ENCODE data around the gene CNIH1.

CNIH1 gene

GRCh38 chr14:54475911-54476310 lies 34.7 kb upstream of the CNIH1 start:
- no peak for TF ChIP-seq SIN3A (IDR thresholded peaks at IDR 0.05; ENCODE audit: borderline replicate concordance, insufficient read depth, low read length)

GRCh38 chr14:54475187-54475899 lies 34.2 kb upstream of the CNIH1 start:
- TF ChIP-seq FOXP2 (optimal IDR thresholded peaks at IDR 0.05; ENCODE audit: borderline replicate concordance, extremely low read depth, extremely low read length, insufficient read depth) (no peak), REST (IDR thresholded peaks at IDR 0.05; ENCODE audit: insufficient read depth in 1 of 2, low read depth in 2 of 2, low read length in 2 of 2) (no peak), TAF1 (IDR thresholded peaks at IDR 0.05; ENCODE audit: borderline replicate concordance, insufficient read depth, low read length) (no peak), POLR2AphosphoS5 (IDR thresholded peaks at IDR 0.05; ENCODE audit: low read depth, low read length) (no peak), SIN3A (IDR thresholded peaks at IDR 0.05; ENCODE audit: borderline replicate concordance, insufficient read depth, low read length) (no peak)

GRCh38 chr14:54474232-54474793 lies 33.1 kb upstream of the CNIH1 start:
- no peak for TF ChIP-seq SIN3A (IDR thresholded peaks at IDR 0.05; ENCODE audit: borderline replicate concordance, insufficient read depth, low read length)
- TF ChIP-seq FOXP2 (optimal IDR thresholded peaks at IDR 0.05; ENCODE audit: borderline replicate concordance, extremely low read depth, extremely low read length, insufficient read depth): no peak
- TF ChIP-seq TAF1 (IDR thresholded peaks at IDR 0.05; ENCODE audit: borderline replicate concordance, insufficient read depth, low read length): no peak
- no peak for TF ChIP-seq REST (IDR thresholded peaks at IDR 0.05; ENCODE audit: insufficient read depth in 1 of 2, low read depth in 2 of 2, low read length in 2 of 2)
- TF ChIP-seq POLR2AphosphoS5 (IDR thresholded peaks at IDR 0.05; ENCODE audit: low read depth, low read length): no peak

- TF ChIP-seq SIN3A (IDR thresholded peaks at IDR 0.05; ENCODE audit: borderline replicate concordance, insufficient read depth, low read length) (no peak), FOXP2 (optimal IDR thresholded peaks at IDR 0.05; ENCODE audit: borderline replicate concordance, extremely low read depth, extremely low read length, insufficient read depth) (no peak), REST (IDR thresholded peaks at IDR 0.05; ENCODE audit: insufficient read depth in 1 of 2, low read depth in 2 of 2, low read length in 2 of 2) (no peak), TAF1 (IDR thresholded peaks at IDR 0.05; ENCODE audit: borderline replicate concordance, insufficient read depth, low read length) (no peak), POLR2AphosphoS5 (IDR thresholded peaks at IDR 0.05; ENCODE audit: low read depth, low read length) (no peak)
Measured at GRCh38 chr14:54472315-54472714, 31.1 kb upstream of the CNIH1 start.

GRCh38 chr14:54471641-54472040 lies 30.5 kb upstream of the CNIH1 start:
- TF ChIP-seq SIN3A (IDR thresholded peaks at IDR 0.05; ENCODE audit: borderline replicate concordance, insufficient read depth, low read length) (no peak), POLR2AphosphoS5 (IDR thresholded peaks at IDR 0.05; ENCODE audit: low read depth, low read length) (no peak), FOXP2 (optimal IDR thresholded peaks at IDR 0.05; ENCODE audit: borderline replicate concordance, extremely low read depth, extremely low read length, insufficient read depth) (no peak), REST (IDR thresholded peaks at IDR 0.05; ENCODE audit: insufficient read depth in 1 of 2, low read depth in 2 of 2, low read length in 2 of 2) (no peak), TAF1 (IDR thresholded peaks at IDR 0.05; ENCODE audit: borderline replicate concordance, insufficient read depth, low read length) (no peak)
